Kidney (tissue), 14 donors: ENCODE results near the gene ADPRH. TPM values are rescaled to one million over a fixed set of nuclear protein-coding genes. Genes with fewer than 3 reads are reported as not detected.
"Not testable (repeated sequence)": the region's sequence is repeated elsewhere in the genome, so short reads cannot be mapped to it uniquely, and the experiment has no call there.

Experiments
- DNase-seq, 5 donors: peaks; one replicate each; pipeline ENCODE4 v3.0.0-alpha.2; 2013 to 2020
- FAIRE-seq: peaks from 2 replicates; lab custom pipeline; 2012; peaks lifted over from hg19 to GRCh38; lab: Jason Lieb, UNC
- H3K27ac ChIP-seq, 2 donors: one replicate each; pipeline ENCODE4 v1.7.0; 2013; ENCODE audit warnings: low read depth in 2 of 2, low read length in 2 of 2, inconsistent platforms in 1 of 2
- H3K27me3 ChIP-seq: one replicate; pipeline ENCODE4 v1.7.1; 2013; ENCODE audit warnings: low read length, inconsistent platforms; ENCODE audit not compliant: control insufficient read depth, insufficient read depth
- H3K36me3 ChIP-seq, 3 donors: one replicate each; pipeline versions ENCODE4 v1.7.0 to v1.7.1; 2013; ENCODE audit warnings: low read length in 3 of 3, control low read depth in 1 of 3, inconsistent platforms in 1 of 3; ENCODE audit not compliant: insufficient read depth in 3 of 3, control insufficient read depth in 2 of 3
- H3K4me1 ChIP-seq, 3 donors: one replicate each; pipeline versions ENCODE4 v1.7.0 to v1.7.1; 2013; ENCODE audit warnings: low read length in 3 of 3, inconsistent platforms in 1 of 3, low read depth in 1 of 3; ENCODE audit not compliant: control insufficient read depth in 2 of 3, insufficient read depth in 2 of 3
- H3K4me3 ChIP-seq, 3 donors: one replicate each; pipeline versions ENCODE4 v1.7.0 to v1.8.1; 2013; ENCODE audit warnings: low read length in 3 of 3, control low read depth in 1 of 3, inconsistent platforms in 1 of 3
- H3K9ac ChIP-seq, 3 donors: one replicate each; pipeline versions ENCODE4 v1.7.0 to v1.7.1; 2013; ENCODE audit warnings: low read length in 3 of 3, control low read depth in 1 of 3, inconsistent platforms in 1 of 3
- H3K9me3 ChIP-seq, 3 donors: one replicate each; pipeline versions ENCODE4 v1.7.0 to v1.7.1; 2013; ENCODE audit warnings: low read length in 3 of 3, control low read depth in 1 of 3, inconsistent platforms in 1 of 3; ENCODE audit not compliant: control insufficient read depth in 2 of 3, insufficient read depth in 1 of 3
- CTCF ChIP-seq: IDR thresholded peaks from 3 replicates; pipeline ENCODE4 v1.5.1; 2012; ENCODE audit warnings: mild to moderate bottlenecking, moderate library complexity, borderline replicate concordance; ENCODE audit not compliant: insufficient read depth; ENCODE audit errors: extremely low read depth
- intact Hi-C: fragments of 100-400 bp; cut with DNase I; formaldehyde crosslinking; loops from one replicate; pipeline ENCODE4 v1.11.1; 2022
- polyA plus RNA-seq: library from polyadenylated mRNA; stranded (reverse); fragments of 350-450 nt; fragmentation: Illumina TruSeq; extraction: RNeasy Lipid Tissue Mini Kit (QIAGEN cat#74804); gene quantifications from one replicate; pipeline ENCODE4 v1.2.3, GENCODE V29; 2014; ENCODE audit warnings: low read depth, low replicate concordance; ENCODE audit not compliant: insufficient read depth
- total RNA-seq: library from RNA; stranded (reverse); fragmentation: NEBNext Ultra II Directional; extraction: Animal tissue kit (Norgen Biotek cat#: 25700); gene quantifications from one replicate; pipeline ENCODE4 v1.2.1, GENCODE V29; 2021
- donor health status: control.
- donor health status: control.
- donor health status: control.
- donor health status: control.
- donor health status: control.
- donor health status: DM: yes; HTN: yes; CAD: no.
- donor health status: Normal renal cell carcinoma (clear cell type).

Gene ADPRH
- total and polyA plus RNA-seq, 2 donors from 2014 or later, result 5.2 to 15.0 TPM

GRCh38 chr3:119548341-119548740 lies 31.0 kb upstream of the ADPRH start:
- Histone ChIP-seq H3K36me3 (no peaks in the 10 kb centered on the region), H3K4me1 (no peaks in the 10 kb centered on the region), H3K9ac (no peak overlapping the region), H3K27me3 (no peaks in the 10 kb centered on the region), H3K9me3 (no peaks in the 10 kb centered on the region), H3K4me3 (no peak overlapping the region), H3K27ac (no peak overlapping the region)
- TF ChIP-seq CTCF, result no peak
- intact Hi-C loops, result no loop called here
- FAIRE-seq, result no peak
- no peak for DNase-seq

- FAIRE-seq, result no peak
Measured at GRCh38 chr3:119550192-119550910, 28.9 kb upstream of the ADPRH start.

GRCh38 chr3:119551598-119551997 lies 27.7 kb upstream of the ADPRH start:
- no peak overlapping the region for H3K9ac ChIP-seq
- intact Hi-C loops, result no loop called here
- FAIRE-seq, result no peak
- no peaks in the 10 kb centered on the region for H3K4me1 ChIP-seq
- no peaks in the 10 kb centered on the region for H3K27me3 ChIP-seq
- H3K4me3 ChIP-seq, result no peak overlapping the region
- no peaks in the 10 kb centered on the region for H3K9me3 ChIP-seq
- H3K27ac ChIP-seq, result no peak overlapping the region
- TF ChIP-seq CTCF, result no peak
- DNase-seq, result no peak
- H3K36me3 ChIP-seq, result no peaks in the 10 kb centered on the region

More at GRCh38 chr3:119550192-119550910, 28.9 kb upstream of the ADPRH start:
- Histone ChIP-seq H3K27ac (no peak overlapping the region), H3K4me1 (no peaks in the 10 kb centered on the region), H3K9me3 (no peaks in the 10 kb centered on the region), H3K36me3 (no peaks in the 10 kb centered on the region), H3K4me3 (no peak overlapping the region), H3K9ac (no peak overlapping the region), H3K27me3 (no peaks in the 10 kb centered on the region)
- intact Hi-C loops, result no loop called here
- no peak for TF ChIP-seq CTCF
- no peak for DNase-seq

GRCh38 chr3:119552928-119553327 lies 26.4 kb upstream of the ADPRH start:
- FAIRE-seq, H3K4me3 ChIP-seq, DNase-seq, intact Hi-C loops, H3K4me1 ChIP-seq, H3K9me3 ChIP-seq, H3K9ac ChIP-seq, H3K27me3 ChIP-seq, H3K36me3 ChIP-seq, H3K27ac ChIP-seq: not testable (repeated sequence)
